GM18498 (cell line): ENCODE data around the gene DCAF8L1.
"Not testable (repeated sequence)": the region's sequence is repeated elsewhere in the genome, so short reads cannot be mapped to it uniquely, and the experiment has no call there.

ENCODE experiments used
- ATAC-seq: cut with Tn5 transposase; IDR thresholded peaks from one replicate; pipeline ENCODE4 v1.9.1; 2021; ENCODE audit warnings: mild to moderate bottlenecking, moderate library complexity; ENCODE audit not compliant: unreplicated experiment

Gene DCAF8L1

GRCh38 chrX:27981349-27981748 lies at the start of gene DCAF8L1:
DCAF8L1 (minus strand) TSS chrX:27981449; CDS start chrX:27981334, 115 bp downstream.
- ATAC-seq: no peak

- no peak for ATAC-seq
Measured at GRCh38 chrX:28022371-28022770, 41.1 kb upstream of the DCAF8L1 start.

GRCh38 chrX:28016823-28017222 lies 35.6 kb upstream of the DCAF8L1 start:
- ATAC-seq: no peak

- no peak for ATAC-seq
Measured at GRCh38 chrX:28015993-28016392, 34.7 kb upstream of the DCAF8L1 start.

GRCh38 chrX:28010875-28011274 lies 29.6 kb upstream of the DCAF8L1 start:
- ATAC-seq: no peak

GRCh38 chrX:27998666-27999065 lies 17.4 kb upstream of the DCAF8L1 start:
- no peak for ATAC-seq

GRCh38 chrX:27997622-27998021 lies 16.4 kb upstream of the DCAF8L1 start:
- no peak for ATAC-seq

GRCh38 chrX:27996132-27996531 lies 14.9 kb upstream of the DCAF8L1 start:
- no peak for ATAC-seq

GRCh38 chrX:27995611-27996010 lies 14.4 kb upstream of the DCAF8L1 start:
- no peak for ATAC-seq

GRCh38 chrX:27987862-27988646 lies 6.8 kb upstream of the DCAF8L1 start:
- no peak for ATAC-seq

- not testable (repeated sequence) for ATAC-seq
Measured at GRCh38 chrX:27976934-27977333, 4.3 kb downstream of the DCAF8L1 start.

GRCh38 chrX:27976284-27976683 lies 5.0 kb downstream of the DCAF8L1 start:
- ATAC-seq: no peak

- ATAC-seq: no peak
Measured at GRCh38 chrX:27968878-27969277, 12.4 kb downstream of the DCAF8L1 start.

GRCh38 chrX:27968352-27968751 lies 12.9 kb downstream of the DCAF8L1 start:
- ATAC-seq: no peak

- no peak for ATAC-seq
Measured at GRCh38 chrX:27966955-27967354, 14.3 kb downstream of the DCAF8L1 start.

- ATAC-seq: no peak
Measured at GRCh38 chrX:27966492-27966891, 14.8 kb downstream of the DCAF8L1 start.

GRCh38 chrX:27965348-27965747 lies 15.9 kb downstream of the DCAF8L1 start:
- ATAC-seq: not testable (repeated sequence)

- ATAC-seq: no peak
Measured at GRCh38 chrX:27964432-27964831, 16.8 kb downstream of the DCAF8L1 start.

GRCh38 chrX:27960410-27960809 lies 20.8 kb downstream of the DCAF8L1 start:
- not testable (repeated sequence) for ATAC-seq

GRCh38 chrX:27953171-27953570 lies 28.1 kb downstream of the DCAF8L1 start:
- ATAC-seq: no peak

GRCh38 chrX:27933361-27933760 lies 47.9 kb downstream of the DCAF8L1 start:
- no peak for ATAC-seq
